NCI-H2227 (cell line): ENCODE data around the gene PIP5K1A.

Source experiments
- DNase-seq: peaks from one replicate; lab custom pipeline; 2025; ENCODE audit not compliant: unreplicated experiment; lab: John Stamatoyannopoulos, UW

PIP5K1A gene

DNA sequence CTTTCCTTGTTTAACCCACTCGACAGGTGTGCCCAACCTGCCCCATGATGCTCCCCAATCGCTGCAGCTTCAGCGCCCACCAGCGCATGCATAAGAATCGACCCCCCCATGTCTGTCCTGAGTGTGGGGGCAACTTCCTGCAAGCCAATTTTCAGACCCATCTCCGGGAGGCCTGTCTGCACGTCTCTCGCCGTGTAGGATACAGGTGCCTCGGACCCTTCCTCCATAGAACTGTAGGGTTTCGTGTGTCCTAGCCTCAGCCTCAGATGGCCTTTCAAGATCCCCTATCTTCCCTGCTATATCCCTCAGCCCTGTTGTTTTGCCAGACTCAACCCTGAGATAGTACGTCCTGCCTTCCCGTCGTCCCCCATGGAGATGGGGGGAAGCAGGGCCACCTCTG lies 90.2 kb downstream of the PIP5K1A start:
- no peak for DNase-seq

DNA sequence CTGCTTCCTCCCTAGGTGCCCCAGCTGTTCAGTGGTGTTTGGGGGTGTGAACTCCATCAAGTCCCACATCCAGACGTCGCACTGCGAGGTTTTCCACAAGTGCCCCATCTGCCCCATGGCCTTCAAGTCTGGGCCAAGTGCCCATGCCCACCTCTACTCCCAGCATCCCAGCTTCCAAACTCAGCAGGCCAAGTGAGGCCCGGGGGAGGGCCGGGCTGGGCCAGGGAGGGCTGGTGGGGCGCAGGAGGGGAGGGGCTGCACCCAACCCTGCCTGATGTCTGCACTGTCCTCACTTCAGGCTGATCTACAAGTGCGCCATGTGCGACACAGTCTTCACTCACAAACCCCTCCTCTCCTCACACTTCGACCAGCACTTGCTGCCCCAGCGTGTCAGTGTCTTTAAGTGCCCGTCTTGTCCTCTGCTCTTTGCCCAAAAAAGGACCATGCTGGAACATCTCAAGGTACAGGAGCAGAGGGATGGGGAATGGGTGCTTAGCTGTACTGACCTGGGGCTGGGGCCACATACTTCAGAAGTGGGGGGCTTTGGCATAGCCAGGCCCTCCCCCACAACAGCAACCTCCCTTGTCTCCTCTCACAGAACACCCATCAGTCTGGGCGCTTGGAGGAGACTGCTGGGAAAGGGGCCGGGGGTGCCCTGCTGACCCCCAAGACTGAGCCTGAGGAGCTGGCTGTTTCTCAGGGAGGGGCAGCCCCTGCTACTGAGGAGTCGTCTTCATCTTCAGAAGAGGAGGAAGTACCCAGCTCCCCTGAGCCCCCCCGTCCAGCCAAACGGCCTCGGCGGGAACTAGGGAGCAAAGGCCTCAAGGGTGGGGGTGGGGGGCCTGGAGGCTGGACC lies 91.0 kb downstream of the PIP5K1A start:
- no peak for DNase-seq

DNA sequence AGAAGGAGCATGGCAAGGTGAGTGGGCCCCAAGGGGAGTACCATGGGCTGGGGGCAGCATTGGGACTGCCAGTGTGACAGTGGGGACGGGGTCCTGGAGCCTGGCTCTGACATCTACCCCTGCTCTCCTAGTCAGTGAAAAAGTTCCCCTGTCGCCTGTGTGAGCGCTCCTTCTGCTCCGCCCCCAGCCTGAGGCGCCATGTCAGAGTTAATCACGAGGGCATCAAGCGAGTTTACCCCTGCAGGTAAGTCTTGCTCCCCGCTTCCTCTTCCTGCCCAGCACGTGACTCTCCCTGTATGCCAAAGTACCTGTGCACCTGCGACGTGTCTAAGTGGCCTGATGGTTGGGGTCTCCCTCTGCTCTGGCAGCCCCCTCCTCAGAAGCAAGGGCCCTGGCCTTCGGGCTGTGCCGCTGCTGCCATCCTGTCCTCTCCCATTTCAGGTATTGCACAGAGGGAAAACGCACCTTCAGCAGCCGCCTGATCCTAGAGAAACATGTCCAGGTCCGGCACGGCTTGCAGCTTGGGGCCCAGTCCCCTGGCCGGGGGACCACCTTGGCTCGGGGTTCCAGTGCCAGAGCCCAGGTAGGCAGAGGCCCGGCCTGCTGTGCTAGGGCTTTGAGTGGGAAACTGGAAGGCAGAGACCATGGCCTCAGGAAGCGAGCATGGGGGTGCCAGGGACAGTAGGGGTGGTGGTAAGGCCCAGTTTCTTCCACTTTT lies 91.8 kb downstream of the PIP5K1A start:
- DNase-seq = no peak

DNA sequence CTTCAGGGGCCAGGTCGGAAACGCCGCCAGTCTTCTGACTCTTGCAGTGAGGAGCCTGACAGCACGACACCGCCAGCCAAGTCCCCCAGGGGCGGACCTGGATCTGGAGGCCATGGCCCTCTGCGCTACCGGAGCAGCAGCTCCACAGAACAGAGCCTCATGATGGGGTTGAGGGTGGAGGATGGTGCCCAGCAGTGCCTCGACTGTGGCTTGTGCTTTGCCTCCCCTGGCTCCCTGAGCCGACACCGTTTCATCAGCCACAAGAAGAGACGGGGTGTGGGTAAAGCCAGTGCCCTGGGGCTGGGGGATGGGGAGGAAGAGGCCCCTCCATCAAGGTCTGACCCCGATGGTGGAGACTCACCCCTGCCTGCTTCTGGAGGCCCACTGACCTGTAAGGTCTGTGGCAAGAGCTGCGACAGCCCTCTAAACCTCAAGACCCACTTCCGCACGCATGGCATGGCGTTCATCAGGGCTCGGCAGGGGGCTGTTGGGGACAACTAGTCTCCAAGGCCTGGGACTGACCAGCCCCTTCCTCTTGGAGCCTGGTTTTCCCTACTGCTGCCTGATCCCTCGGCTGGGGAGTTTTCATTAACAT lies 92.5 kb downstream of the PIP5K1A start:
- DNase-seq = no peak

DNA sequence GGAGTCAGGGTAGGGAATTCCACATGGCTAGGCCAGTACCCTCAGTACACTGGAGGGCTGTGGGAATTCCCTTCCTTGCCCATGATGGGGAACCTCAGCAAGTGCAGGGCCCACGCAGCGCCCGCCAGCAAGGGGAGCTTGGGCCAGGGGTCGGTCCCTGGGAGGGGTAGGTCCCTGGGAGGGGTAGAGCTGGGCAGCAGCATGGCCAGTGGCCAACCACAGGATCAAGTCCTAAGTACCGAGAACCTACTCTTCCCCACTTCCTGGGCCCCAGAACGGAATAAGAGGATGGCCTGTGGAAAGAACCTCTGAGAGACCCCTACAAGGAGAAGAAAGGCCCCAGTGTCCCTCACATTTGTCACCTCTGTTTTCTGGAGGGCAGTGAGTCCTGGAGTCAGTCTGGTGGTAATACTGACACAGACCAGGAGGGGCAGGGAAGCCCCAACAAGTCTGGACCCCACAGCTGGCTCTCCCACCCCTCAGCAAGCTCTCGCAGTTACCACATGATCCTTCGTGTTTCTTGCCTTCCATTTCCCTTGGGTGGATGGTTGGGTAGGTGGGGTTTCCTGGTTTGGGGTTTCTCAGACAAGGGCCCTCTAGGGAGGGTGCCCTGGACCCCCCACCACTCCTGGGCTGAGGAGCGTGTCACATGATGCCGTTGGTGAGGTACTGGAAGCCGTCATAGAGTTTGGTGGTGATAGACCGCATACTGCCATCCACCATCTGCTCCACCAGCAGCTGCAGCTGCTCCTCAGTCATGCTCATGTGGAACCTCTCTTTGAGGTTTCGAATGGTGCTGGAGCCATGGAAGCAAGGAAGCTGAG lies 94.1 kb downstream of the PIP5K1A start:
- no peak for DNase-seq

DNA sequence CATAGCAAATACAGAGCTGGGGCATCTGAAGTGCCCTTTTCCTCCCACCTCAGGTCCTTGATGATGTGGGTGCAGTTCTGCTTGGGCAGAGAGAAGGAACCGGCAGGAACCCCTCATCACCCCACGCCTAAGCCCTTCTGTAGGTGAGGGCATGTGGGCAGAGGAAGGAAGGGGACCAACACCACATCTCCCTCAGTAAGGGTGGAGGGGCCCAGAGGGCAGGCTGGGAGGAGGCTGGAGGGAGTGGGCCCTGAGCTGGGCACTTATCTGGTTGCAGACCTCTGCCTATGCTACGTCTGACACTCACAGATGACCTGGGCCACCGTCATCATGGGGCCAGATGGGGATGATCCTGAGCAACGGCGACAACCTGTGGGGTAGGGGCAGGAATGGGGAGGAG lies 94.7 kb downstream of the PIP5K1A start:
- no peak for DNase-seq

DNA sequence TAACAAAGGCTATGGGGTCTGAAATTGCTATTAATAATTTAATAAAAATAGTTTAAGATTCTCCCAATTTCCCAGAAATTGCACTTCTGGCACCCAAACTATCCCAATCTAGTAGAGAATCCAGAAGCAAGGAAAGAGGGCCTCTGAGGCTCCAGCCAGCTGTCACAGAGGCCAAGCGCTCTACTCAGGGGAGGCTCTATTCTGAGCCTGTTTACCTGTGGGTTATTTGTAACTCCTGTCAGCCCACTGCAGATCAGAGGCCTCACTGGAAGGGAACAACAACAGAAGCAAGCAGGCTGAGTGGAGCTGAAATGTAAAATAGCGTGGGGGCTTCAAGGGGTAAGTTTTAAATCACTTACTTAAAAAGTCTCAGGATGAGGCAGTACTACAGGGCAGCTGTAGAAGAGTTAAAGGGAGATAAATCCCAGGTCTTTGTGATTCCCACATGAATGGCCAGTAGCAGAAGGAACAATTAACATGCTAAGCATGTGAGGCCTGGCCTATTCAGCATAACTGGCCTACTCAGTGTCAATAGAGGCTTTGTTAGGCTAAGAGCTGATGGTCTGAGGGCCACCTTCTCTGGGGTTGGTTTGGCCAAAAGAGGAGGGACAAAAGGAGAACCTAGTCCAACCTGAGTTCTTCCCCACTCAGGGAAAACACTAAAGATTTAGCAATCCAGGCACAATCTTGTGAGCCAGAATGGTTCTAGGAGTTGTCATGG lies 96.5 kb downstream of the PIP5K1A start:
- DNase-seq = no peak
